ENCODE data around the gene CBLL1. TPM values are rescaled to one million over a fixed set of nuclear protein-coding genes. Genes with fewer than 3 reads are reported as not detected.

The CBLL1 gene
- total and polyA plus RNA-seq, 8 donors = 3.5 to 15.3 (median 10.5) TPM

- 88 to 94% methylated on average over 4 of the region's 4 CpGs for WGBS, 2 donors
- no peaks in the 10 kb centered on the region for H3K36me3 ChIP-seq
- DNase-seq (no peak), FAIRE-seq (no peak), ATAC-seq (no peak)
- TF ChIP-seq CTCF (IDR thresholded peaks at IDR 0.05) = no peak
- no peaks in the 10 kb centered on the region for H3K4me1 ChIP-seq
- H3K4me3 ChIP-seq = no peak overlapping the region
- H3K27ac ChIP-seq = no peak overlapping the region
- no peaks in the 10 kb centered on the region for H3K9me3 ChIP-seq
- no peaks in the 10 kb centered on the region for H3K27me3 ChIP-seq
- intact Hi-C loops (cut with DNase I) = no loop called here
Measured at GRCh38 chr7:107809179-107809578, 65.2 kb downstream of the CBLL1 start.

GRCh38 chr7:107810626-107811025 lies 66.7 kb downstream of the CBLL1 start:
- DNase-seq (no peak), FAIRE-seq (no peak), ATAC-seq (no peak)
- no peak for TF ChIP-seq CTCF (IDR thresholded peaks at IDR 0.05)
- Histone ChIP-seq H3K4me1 (peaks cover 0 to under 1% (median 0%) of the 10 kb centered on the region in 3 donors), H3K36me3 (no peaks in the 10 kb centered on the region), H3K27ac (no peak overlapping the region), H3K9me3 (no peaks in the 10 kb centered on the region), H3K4me3 (no peak overlapping the region), H3K27me3 (no peaks in the 10 kb centered on the region)
- 89 to 90% methylated on average over 3 of the region's 3 CpGs for WGBS, 2 donors
- intact Hi-C loops (cut with DNase I) = no loop called here

Other genes starting within 250 kb of the CBLL1 start
- gene COG5, start 180.2 kb upstream of the CBLL1 start, total RNA-seq = 10 to 100 TPM; 25.2 to 34.7 (median 26.8) TPM
- gene COG5, start 180.2 kb upstream of the CBLL1 start, polyA plus RNA-seq = 1 to 10 TPM; 4.1 to 6.6 TPM
- 1 to 10 TPM; 2.1 to 3.5 (median 2.6) TPM for gene DUS4L, start 180.2 kb upstream of the CBLL1 start, total RNA-seq
- 1 to 10 TPM; 1.5 to 5.0 TPM for gene DUS4L, start 180.2 kb upstream of the CBLL1 start, polyA plus RNA-seq
- 10 to 100 TPM; 15.3 to 27.6 (median 20.3) TPM for gene BCAP29, start 163.9 kb upstream of the CBLL1 start, total RNA-seq
- 10 to 100 TPM; 15.2 to 18.9 TPM for gene BCAP29, start 163.9 kb upstream of the CBLL1 start, polyA plus RNA-seq
- 1 to 10 TPM in 1 of 6 donors, under 1 TPM in 5; 0.15 to 1.0 (median 0.44) TPM for gene SLC26A4, start 83.3 kb upstream of the CBLL1 start, total RNA-seq
- 1 to 10 TPM in 1 of 2 donors, under 1 TPM in 1; 0.72 to 2.0 TPM for gene SLC26A4, start 83.3 kb upstream of the CBLL1 start, polyA plus RNA-seq
- 1 to 10 TPM in 1 of 6 donors, under 1 TPM in 1, not detected in 4; 0.23 to 1.1 TPM for gene SLC26A3, start 59.1 kb downstream of the CBLL1 start, total RNA-seq
- under 1 TPM in 1 of 2 donors, not detected in 1; 0.34 TPM for gene SLC26A3, start 59.1 kb downstream of the CBLL1 start, polyA plus RNA-seq
- gene DLD, start 147.0 kb downstream of the CBLL1 start, total RNA-seq = 10 to 100 TPM; 23.6 to 43.0 (median 36.0) TPM
- gene DLD, start 147.0 kb downstream of the CBLL1 start, polyA plus RNA-seq = 10 to 100 TPM in 1 of 2 donors, 1 to 10 TPM in 1; 8.2 to 32.9 TPM